SK-N-SH treated with all-trans-retinoic acid at 6 μM for 48 hours (cell line): ENCODE measurements around the gene CAPN12.

Experiments
- ATAC-seq: fragments of 200-7000 bp; cut with Tn5 transposase; 3 replicates; pipeline ENCODE4 v1.9.1; 2020; ENCODE audit warnings: mild to moderate bottlenecking, moderate library complexity
- BACH2 ChIP-seq: fragments of 250-450 bp; sonication (Bioruptor Pico); IDR thresholded peaks from 2 replicates; pipeline ENCODE4 v1.9.0; 2021; ENCODE audit warnings: mild to moderate bottlenecking, borderline replicate concordance
- ESRRG ChIP-seq: fragments of 250-450 bp; sonication (Bioruptor Pico); IDR thresholded peaks from 2 replicates; pipeline ENCODE4 v1.6.1; 2021; ENCODE audit warnings: mild to moderate bottlenecking
- GLIS3 ChIP-seq: fragments of 250-450 bp; sonication (Bioruptor Pico); IDR thresholded peaks from 2 replicates; pipeline ENCODE4 v1.5.0; 2020; ENCODE audit warnings: mild to moderate bottlenecking, moderate library complexity
- ISL1 ChIP-seq: fragments of 250-450 bp; sonication (Bioruptor Pico); IDR thresholded peaks from 2 replicates; pipeline ENCODE4 v2.1.2; 2022; ENCODE audit warnings: mild to moderate bottlenecking, moderate library complexity
- OSR1 ChIP-seq: fragments of 250-450 bp; sonication (Bioruptor Pico); IDR thresholded peaks from 2 replicates; pipeline ENCODE4 v1.8.0; 2022; ENCODE audit warnings: moderate library complexity, mild to moderate bottlenecking, inconsistent platforms
- POU6F1 ChIP-seq: fragments of 250-450 bp; sonication (Bioruptor Pico); IDR thresholded peaks from 2 replicates; pipeline ENCODE4 v1.8.0; 2021; ENCODE audit warnings: low read depth, mild to moderate bottlenecking, moderate library complexity, borderline replicate concordance
- RARB ChIP-seq: fragments of 250-450 bp; sonication (Bioruptor Pico); IDR thresholded peaks from 2 replicates; pipeline ENCODE4 v1.8.0; 2021; ENCODE audit warnings: mild to moderate bottlenecking, moderate library complexity
- SNAI2 ChIP-seq: fragments of 250-450 bp; sonication (Bioruptor Pico); IDR thresholded peaks from 2 replicates; pipeline ENCODE4 v1.5.0; 2020; ENCODE audit warnings: mild to moderate bottlenecking, moderate library complexity
- TCF4 ChIP-seq: fragments of 250-450 bp; sonication (Bioruptor Pico); IDR thresholded peaks from 2 replicates; pipeline ENCODE4 v1.8.0; 2021; ENCODE audit warnings: mild to moderate bottlenecking, moderate library complexity, borderline replicate concordance
- TOX ChIP-seq: fragments of 250-450 bp; sonication (Bioruptor Pico); IDR thresholded peaks from 2 replicates; pipeline ENCODE4 v1.8.0; 2021; ENCODE audit warnings: mild to moderate bottlenecking, moderate library complexity, borderline replicate concordance
- ZFP3 ChIP-seq: fragments of 250-450 bp; sonication (Bioruptor Pico); IDR thresholded peaks from 2 replicates; pipeline ENCODE4 v1.5.0; 2020; ENCODE audit warnings: mild to moderate bottlenecking, moderate library complexity
- ZFP30 ChIP-seq: fragments of 450-650 bp; formaldehyde crosslinking; IDR thresholded peaks from 2 replicates; pipeline ENCODE4 v1.5.0; 2022; ENCODE audit warnings: mild to moderate bottlenecking, moderate library complexity
- ZNF565 ChIP-seq: fragments of 450-650 bp; formaldehyde crosslinking; conservative IDR thresholded peaks from 2 replicates; pipeline ENCODE4 v1.5.0; 2020; ENCODE audit warnings: low read depth, mild to moderate bottlenecking, moderate library complexity
- ZNF70 ChIP-seq: fragments of 450-650 bp; formaldehyde crosslinking; IDR thresholded peaks from 2 replicates; pipeline ENCODE4 v1.5.0; 2020; ENCODE audit warnings: mild to moderate bottlenecking, moderate library complexity
- ZNF8 ChIP-seq: fragments of 450-650 bp; formaldehyde crosslinking; IDR thresholded peaks from 2 replicates; pipeline ENCODE4 v1.5.0; 2020; ENCODE audit warnings: mild to moderate bottlenecking, moderate library complexity
- TF ChIP-seq, protein P1 (sequence below): fragments of 250-450 bp; sonication (Bioruptor Pico); IDR thresholded peaks from 2 replicates; pipeline ENCODE4 v1.8.0; 2020; ENCODE audit warnings: mild to moderate bottlenecking, moderate library complexity, borderline replicate concordance
- TF ChIP-seq, protein P2 (sequence below): fragments of 250-450 bp; sonication (Bioruptor Pico); IDR thresholded peaks from 2 replicates; pipeline ENCODE4 v1.5.0; 2020; ENCODE audit warnings: mild to moderate bottlenecking, moderate library complexity
- TF ChIP-seq, protein P3 (sequence below): fragments of 250-450 bp; sonication (Bioruptor Pico); IDR thresholded peaks from 2 replicates; pipeline ENCODE4 v1.5.1; 2021; ENCODE audit warnings: mild to moderate bottlenecking, moderate library complexity

CAPN12 gene, protein sequence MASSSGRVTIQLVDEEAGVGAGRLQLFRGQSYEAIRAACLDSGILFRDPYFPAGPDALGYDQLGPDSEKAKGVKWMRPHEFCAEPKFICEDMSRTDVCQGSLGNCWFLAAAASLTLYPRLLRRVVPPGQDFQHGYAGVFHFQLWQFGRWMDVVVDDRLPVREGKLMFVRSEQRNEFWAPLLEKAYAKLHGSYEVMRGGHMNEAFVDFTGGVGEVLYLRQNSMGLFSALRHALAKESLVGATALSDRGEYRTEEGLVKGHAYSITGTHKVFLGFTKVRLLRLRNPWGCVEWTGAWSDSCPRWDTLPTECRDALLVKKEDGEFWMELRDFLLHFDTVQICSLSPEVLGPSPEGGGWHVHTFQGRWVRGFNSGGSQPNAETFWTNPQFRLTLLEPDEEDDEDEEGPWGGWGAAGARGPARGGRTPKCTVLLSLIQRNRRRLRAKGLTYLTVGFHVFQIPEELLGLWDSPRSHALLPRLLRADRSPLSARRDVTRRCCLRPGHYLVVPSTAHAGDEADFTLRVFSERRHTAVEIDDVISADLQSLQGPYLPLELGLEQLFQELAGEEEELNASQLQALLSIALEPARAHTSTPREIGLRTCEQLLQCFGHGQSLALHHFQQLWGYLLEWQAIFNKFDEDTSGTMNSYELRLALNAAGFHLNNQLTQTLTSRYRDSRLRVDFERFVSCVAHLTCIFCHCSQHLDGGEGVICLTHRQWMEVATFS

DNA sequence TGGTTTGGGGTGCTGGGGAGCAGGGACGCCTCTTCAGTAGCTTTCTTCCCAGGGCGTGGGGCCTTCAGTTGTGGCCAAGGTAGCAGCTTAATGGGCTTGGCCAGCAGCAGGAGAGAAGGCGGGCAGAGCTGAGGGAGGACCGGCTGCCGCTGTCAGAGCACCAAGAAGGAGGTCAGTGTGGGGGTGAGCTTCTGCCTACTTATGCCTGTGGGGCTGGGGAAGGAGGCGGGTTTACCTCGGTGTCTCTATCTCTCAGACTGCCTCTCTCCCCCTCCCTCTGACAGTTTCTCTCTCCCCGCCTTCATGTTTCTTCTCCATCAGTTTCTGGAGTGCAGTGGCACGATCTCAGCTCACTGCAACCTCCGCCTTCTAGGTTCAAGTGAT, at the start of gene CAPN12:
Gene CAPN12 (minus strand): TSS at position 177 of the 384 bp plus-strand sequence. CDS start 309 bp downstream, outside the sequence.
- ATAC-seq = no peak
- TF ChIP-seq GLIS3 (CRISPR knock-in tag) = no peak
- no peak for TF ChIP-seq OSR1 (CRISPR knock-in tag)
- no peak for TF ChIP-seq BACH2 (CRISPR knock-in tag)
- TF ChIP-seq, protein P1, sequence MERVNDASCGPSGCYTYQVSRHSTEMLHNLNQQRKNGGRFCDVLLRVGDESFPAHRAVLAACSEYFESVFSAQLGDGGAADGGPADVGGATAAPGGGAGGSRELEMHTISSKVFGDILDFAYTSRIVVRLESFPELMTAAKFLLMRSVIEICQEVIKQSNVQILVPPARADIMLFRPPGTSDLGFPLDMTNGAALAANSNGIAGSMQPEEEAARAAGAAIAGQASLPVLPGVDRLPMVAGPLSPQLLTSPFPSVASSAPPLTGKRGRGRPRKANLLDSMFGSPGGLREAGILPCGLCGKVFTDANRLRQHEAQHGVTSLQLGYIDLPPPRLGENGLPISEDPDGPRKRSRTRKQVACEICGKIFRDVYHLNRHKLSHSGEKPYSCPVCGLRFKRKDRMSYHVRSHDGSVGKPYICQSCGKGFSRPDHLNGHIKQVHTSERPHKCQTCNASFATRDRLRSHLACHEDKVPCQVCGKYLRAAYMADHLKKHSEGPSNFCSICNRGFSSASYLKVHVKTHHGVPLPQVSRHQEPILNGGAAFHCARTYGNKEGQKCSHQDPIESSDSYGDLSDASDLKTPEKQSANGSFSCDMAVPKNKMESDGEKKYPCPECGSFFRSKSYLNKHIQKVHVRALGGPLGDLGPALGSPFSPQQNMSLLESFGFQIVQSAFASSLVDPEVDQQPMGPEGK (CRISPR knock-in tag) = no peak
- no peak for TF ChIP-seq ESRRG
- no peak for TF ChIP-seq ZFP3 (CRISPR knock-in tag)
- TF ChIP-seq ZNF565 = no peak
- TF ChIP-seq, protein P2, sequence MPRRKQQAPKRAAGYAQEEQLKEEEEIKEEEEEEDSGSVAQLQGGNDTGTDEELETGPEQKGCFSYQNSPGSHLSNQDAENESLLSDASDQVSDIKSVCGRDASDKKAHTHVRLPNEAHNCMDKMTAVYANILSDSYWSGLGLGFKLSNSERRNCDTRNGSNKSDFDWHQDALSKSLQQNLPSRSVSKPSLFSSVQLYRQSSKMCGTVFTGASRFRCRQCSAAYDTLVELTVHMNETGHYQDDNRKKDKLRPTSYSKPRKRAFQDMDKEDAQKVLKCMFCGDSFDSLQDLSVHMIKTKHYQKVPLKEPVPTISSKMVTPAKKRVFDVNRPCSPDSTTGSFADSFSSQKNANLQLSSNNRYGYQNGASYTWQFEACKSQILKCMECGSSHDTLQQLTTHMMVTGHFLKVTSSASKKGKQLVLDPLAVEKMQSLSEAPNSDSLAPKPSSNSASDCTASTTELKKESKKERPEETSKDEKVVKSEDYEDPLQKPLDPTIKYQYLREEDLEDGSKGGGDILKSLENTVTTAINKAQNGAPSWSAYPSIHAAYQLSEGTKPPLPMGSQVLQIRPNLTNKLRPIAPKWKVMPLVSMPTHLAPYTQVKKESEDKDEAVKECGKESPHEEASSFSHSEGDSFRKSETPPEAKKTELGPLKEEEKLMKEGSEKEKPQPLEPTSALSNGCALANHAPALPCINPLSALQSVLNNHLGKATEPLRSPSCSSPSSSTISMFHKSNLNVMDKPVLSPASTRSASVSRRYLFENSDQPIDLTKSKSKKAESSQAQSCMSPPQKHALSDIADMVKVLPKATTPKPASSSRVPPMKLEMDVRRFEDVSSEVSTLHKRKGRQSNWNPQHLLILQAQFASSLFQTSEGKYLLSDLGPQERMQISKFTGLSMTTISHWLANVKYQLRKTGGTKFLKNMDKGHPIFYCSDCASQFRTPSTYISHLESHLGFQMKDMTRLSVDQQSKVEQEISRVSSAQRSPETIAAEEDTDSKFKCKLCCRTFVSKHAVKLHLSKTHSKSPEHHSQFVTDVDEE (CRISPR knock-in tag) = no peak
- no peak for TF ChIP-seq ZNF8 (CRISPR knock-in tag)
- no peak for TF ChIP-seq ZFP30 (CRISPR knock-in tag)
- no peak for TF ChIP-seq ISL1 (CRISPR knock-in tag)
- no peak for TF ChIP-seq POU6F1
- no peak for TF ChIP-seq SNAI2 (CRISPR knock-in tag)
- no peak for TF ChIP-seq TOX (CRISPR knock-in tag)
- TF ChIP-seq, protein P3, sequence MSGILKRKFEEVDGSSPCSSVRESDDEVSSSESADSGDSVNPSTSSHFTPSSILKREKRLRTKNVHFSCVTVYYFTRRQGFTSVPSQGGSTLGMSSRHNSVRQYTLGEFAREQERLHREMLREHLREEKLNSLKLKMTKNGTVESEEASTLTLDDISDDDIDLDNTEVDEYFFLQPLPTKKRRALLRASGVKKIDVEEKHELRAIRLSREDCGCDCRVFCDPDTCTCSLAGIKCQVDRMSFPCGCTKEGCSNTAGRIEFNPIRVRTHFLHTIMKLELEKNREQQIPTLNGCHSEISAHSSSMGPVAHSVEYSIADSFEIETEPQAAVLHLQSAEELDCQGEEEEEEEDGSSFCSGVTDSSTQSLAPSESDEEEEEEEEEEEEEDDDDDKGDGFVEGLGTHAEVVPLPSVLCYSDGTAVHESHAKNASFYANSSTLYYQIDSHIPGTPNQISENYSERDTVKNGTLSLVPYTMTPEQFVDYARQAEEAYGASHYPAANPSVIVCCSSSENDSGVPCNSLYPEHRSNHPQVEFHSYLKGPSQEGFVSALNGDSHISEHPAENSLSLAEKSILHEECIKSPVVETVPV (CRISPR knock-in tag) = no peak
- TF ChIP-seq RARB (CRISPR knock-in tag) = no peak
- TF ChIP-seq TCF4 (CRISPR knock-in tag) = no peak

DNA sequence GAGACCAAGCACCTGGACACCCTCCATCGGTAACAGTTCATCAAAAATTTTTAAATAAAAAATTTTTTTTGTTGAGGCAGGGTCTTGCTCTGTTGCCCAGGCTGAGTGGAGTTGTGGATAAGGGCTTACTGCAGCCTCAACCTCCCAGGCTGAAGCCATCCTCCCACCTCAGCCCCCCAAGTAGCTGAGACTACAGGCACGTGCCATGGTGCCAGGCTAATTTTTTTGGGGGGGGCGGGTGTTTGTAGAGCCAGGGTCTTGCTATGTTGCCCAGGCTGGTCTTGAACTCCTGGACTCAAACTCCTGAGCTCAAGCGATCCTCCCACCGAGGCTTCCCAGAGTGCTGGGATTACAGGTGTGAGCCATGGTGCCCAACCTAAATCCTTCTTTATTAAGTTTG, 49.4 kb upstream of the CAPN12 start:
- ATAC-seq = no peak
- TF ChIP-seq TCF4 (CRISPR knock-in tag) (no peak), TOX (CRISPR knock-in tag) (no peak), ZFP30 (CRISPR knock-in tag) (no peak), ZNF70 (CRISPR knock-in tag) (no peak), RARB (CRISPR knock-in tag) (no peak)
- TF ChIP-seq, protein P3 (CRISPR knock-in tag) = no peak
- TF ChIP-seq, protein P2 (CRISPR knock-in tag) = no peak
